HCT116 (cell line): Measurements from ENCODE around the gene TYMS.

Experiments used
- CBX3 ChIP-seq: IDR thresholded peaks from 2 replicates; pipeline ENCODE4 v1.6.1; 2012; ENCODE audit warnings: low read depth
- CTCF ChIP-seq, 3 experiments: fragments of 200-600 bp in 1 of 3; sonication (generic) in 1 of 3; IDR thresholded peaks in 2 of 3; conservative IDR thresholded peaks in 1 of 3; 2 replicates each; pipeline ENCODE4 v1.5.1; 2012 to 2017; ENCODE audit warnings: low read depth in 2 of 3, low read length in 2 of 3, antibody characterized with exemption in 1 of 3, borderline replicate concordance in 1 of 3, control low read depth in 1 of 3, mild to moderate bottlenecking in 1 of 3, mixed read lengths in 1 of 3, mixed run types in 1 of 3, moderate library complexity in 1 of 3; ENCODE audit not compliant: insufficient read depth in 1 of 3
- EZH2 ChIP-seq: fragments of 200-600 bp; sonication (generic); IDR thresholded peaks from 2 replicates; pipeline ENCODE4 v1.6.1; 2017; ENCODE audit warnings: antibody characterized with exemption, mixed run types
- JUND ChIP-seq: IDR thresholded peaks from 2 replicates; pipeline ENCODE4 v1.6.1; 2012
- POLR2A ChIP-seq: IDR thresholded peaks from 2 replicates; pipeline ENCODE4 v1.7.0; 2011; ENCODE audit warnings: borderline replicate concordance; ENCODE audit not compliant: insufficient read depth, insufficient read length; ENCODE audit errors: extremely low read depth
- RAD21 ChIP-seq: IDR thresholded peaks from 2 replicates; pipeline ENCODE4 v1.6.1; 2012; ENCODE audit warnings: low read depth, mild to moderate bottlenecking
- SP1 ChIP-seq: IDR thresholded peaks from 2 replicates; pipeline ENCODE4 v1.6.1; 2012; ENCODE audit warnings: low read depth
- TF ChIP-seq, protein P1 (sequence below): IDR thresholded peaks from 2 replicates; pipeline ENCODE4 v1.6.1; 2012; ENCODE audit warnings: low read depth

- TF ChIP-seq, protein P1, sequence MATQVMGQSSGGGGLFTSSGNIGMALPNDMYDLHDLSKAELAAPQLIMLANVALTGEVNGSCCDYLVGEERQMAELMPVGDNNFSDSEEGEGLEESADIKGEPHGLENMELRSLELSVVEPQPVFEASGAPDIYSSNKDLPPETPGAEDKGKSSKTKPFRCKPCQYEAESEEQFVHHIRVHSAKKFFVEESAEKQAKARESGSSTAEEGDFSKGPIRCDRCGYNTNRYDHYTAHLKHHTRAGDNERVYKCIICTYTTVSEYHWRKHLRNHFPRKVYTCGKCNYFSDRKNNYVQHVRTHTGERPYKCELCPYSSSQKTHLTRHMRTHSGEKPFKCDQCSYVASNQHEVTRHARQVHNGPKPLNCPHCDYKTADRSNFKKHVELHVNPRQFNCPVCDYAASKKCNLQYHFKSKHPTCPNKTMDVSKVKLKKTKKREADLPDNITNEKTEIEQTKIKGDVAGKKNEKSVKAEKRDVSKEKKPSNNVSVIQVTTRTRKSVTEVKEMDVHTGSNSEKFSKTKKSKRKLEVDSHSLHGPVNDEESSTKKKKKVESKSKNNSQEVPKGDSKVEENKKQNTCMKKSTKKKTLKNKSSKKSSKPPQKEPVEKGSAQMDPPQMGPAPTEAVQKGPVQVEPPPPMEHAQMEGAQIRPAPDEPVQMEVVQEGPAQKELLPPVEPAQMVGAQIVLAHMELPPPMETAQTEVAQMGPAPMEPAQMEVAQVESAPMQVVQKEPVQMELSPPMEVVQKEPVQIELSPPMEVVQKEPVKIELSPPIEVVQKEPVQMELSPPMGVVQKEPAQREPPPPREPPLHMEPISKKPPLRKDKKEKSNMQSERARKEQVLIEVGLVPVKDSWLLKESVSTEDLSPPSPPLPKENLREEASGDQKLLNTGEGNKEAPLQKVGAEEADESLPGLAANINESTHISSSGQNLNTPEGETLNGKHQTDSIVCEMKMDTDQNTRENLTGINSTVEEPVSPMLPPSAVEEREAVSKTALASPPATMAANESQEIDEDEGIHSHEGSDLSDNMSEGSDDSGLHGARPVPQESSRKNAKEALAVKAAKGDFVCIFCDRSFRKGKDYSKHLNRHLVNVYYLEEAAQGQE, result no peak
- TF ChIP-seq CTCF (IDR thresholded peaks at IDR 0.05 in 2 of 3, conservative IDR thresholded peaks at IDR 0.05 in 1 of 3; ENCODE audit: borderline replicate concordance in 1 of 3, insufficient read depth in 1 of 3, low read depth in 2 of 3, low read length in 2 of 3), result no peak
- TF ChIP-seq JUND, result no peak
- TF ChIP-seq POLR2A, result no peak
- no peak for TF ChIP-seq RAD21
- TF ChIP-seq EZH2, result no peak
- TF ChIP-seq CBX3, result no peak
- TF ChIP-seq SP1, result no peak
Observed at GRCh38 chr18:693466-694187, 36.2 kb downstream of the TYMS start.
